RWPE1 (cell line): ENCODE measurements around the gene NEO1.

Experiments used
- CTCF ChIA-PET: fragments of 350-600 bp; sonication (Branson Sonifier 250); formaldehyde crosslinking; extraction: SDS; loops from one replicate; lab custom pipeline; 2021; lab: Yijun Ruan, JAX
- POLR2A ChIA-PET: fragments of 400-600 bp; formaldehyde crosslinking; extraction: SDS; loops from one replicate; lab custom pipeline; 2020; ENCODE audit warnings: antibody characterized with exemption; ENCODE audit not compliant: low non-redundant PET; lab: Yijun Ruan, JAX
- DNase-seq: peaks from one replicate; pipeline ENCODE4 v3.0.0; 2012; ENCODE audit warnings: low spot score
- H3K27ac ChIP-seq: fragments of 450-650 bp; 2 replicates; pipeline ENCODE4 v1.5.1; 2017
- CTCF ChIP-seq: fragments of 450-650 bp; conservative IDR thresholded peaks from 2 replicates; pipeline ENCODE4 v1.5.1; 2017; ENCODE audit warnings: low read depth, mild to moderate bottlenecking

Gene NEO1

GRCh38 chr15:73035221-73035620 is 17.0 kb upstream of the NEO1 start:
- no peak for DNase-seq
- ChIA-PET POLR2A (no interaction called here), CTCF (no interaction called here)
- no peak for TF ChIP-seq CTCF
- H3K27ac ChIP-seq: no peak overlapping the region

GRCh38 chr15:73038220-73038619 is 14.0 kb upstream of the NEO1 start:
- DNase-seq: no peak
- no peak for TF ChIP-seq CTCF
- no peak overlapping the region for H3K27ac ChIP-seq
- POLR2A ChIA-PET: no interaction called here
- CTCF ChIA-PET: no interaction called here

- TF ChIP-seq CTCF: no peak
- no peak overlapping the region for H3K27ac ChIP-seq
- ChIA-PET POLR2A (no interaction called here), CTCF (interaction anchor here (0.6 kb wide), 1 partner anchor 966 kb away, joined by 3 read pairs; no protein-coding TSS in a partner anchor)
- no peak for DNase-seq
Observed at GRCh38 chr15:73046073-73046472, 6.2 kb upstream of the NEO1 start.

GRCh38 chr15:73047882-73048281 is 4.4 kb upstream of the NEO1 start:
- CTCF ChIA-PET: no interaction called here
- POLR2A ChIA-PET: no interaction called here
- no peak overlapping the region for H3K27ac ChIP-seq
- DNase-seq: no peak
- no peak for TF ChIP-seq CTCF

- no peak overlapping the region for H3K27ac ChIP-seq
- TF ChIP-seq CTCF: no peak
- ChIA-PET POLR2A (no interaction called here), CTCF (no interaction called here)
- DNase-seq: no peak
Observed at GRCh38 chr15:73048624-73049295, 3.5 kb upstream of the NEO1 start.

- no peak overlapping the region for H3K27ac ChIP-seq
- ChIA-PET POLR2A (no interaction called here), CTCF (no interaction called here)
- no peak for DNase-seq
- no peak for TF ChIP-seq CTCF
Observed at GRCh38 chr15:73049564-73050215, 2.6 kb upstream of the NEO1 start.
